ENCODE data around the gene MPO.

MPO gene

GRCh38 chr17:58262149-58262548 lies 18.6 kb downstream of the MPO start:
- FAIRE-seq: no peak

GRCh38 chr17:58254803-58255202 lies 25.9 kb downstream of the MPO start:
- no peak for FAIRE-seq

- FAIRE-seq: no peak
These were observed 27.7 kb downstream of the MPO start for GRCh38 chr17:58253082-58253481.

- no peak for FAIRE-seq
These were observed 28.6 kb downstream of the MPO start for GRCh38 chr17:58252141-58252540.

- no peak for FAIRE-seq
These were observed 30.3 kb downstream of the MPO start for GRCh38 chr17:58250344-58251011.

GRCh38 chr17:58249270-58250133 lies 31.2 kb downstream of the MPO start:
- no peak for FAIRE-seq

- FAIRE-seq: no peak
These were observed 31.8 kb downstream of the MPO start for GRCh38 chr17:58248955-58249269.

GRCh38 chr17:58247511-58248363 lies 33.0 kb downstream of the MPO start:
- no peak for FAIRE-seq

GRCh38 chr17:58246781-58247180 lies 34.0 kb downstream of the MPO start:
- no peak for FAIRE-seq

- no peak for FAIRE-seq
These were observed 34.5 kb downstream of the MPO start for GRCh38 chr17:58246104-58246740.

GRCh38 chr17:58245428-58246103 lies 35.2 kb downstream of the MPO start:
- FAIRE-seq: no peak

- no peak for FAIRE-seq
These were observed 35.8 kb downstream of the MPO start for GRCh38 chr17:58244963-58245362.

GRCh38 chr17:58242171-58242784 lies 38.5 kb downstream of the MPO start:
- no peak for FAIRE-seq

- no peak for FAIRE-seq
These were observed 40.7 kb downstream of the MPO start for GRCh38 chr17:58239987-58240386.

- FAIRE-seq: no peak
These were observed 42.5 kb downstream of the MPO start, which contains the start of gene LPO for GRCh38 chr17:58238147-58238634. Gene LPO, plus strand, starts transcription at chr17:58238584. Its CDS starts 4,396 bp downstream, at chr17:58242980.

GRCh38 chr17:58236394-58236793 lies 44.3 kb downstream of the MPO start:
- no peak for FAIRE-seq

- FAIRE-seq: no peak
These were observed 44.9 kb downstream of the MPO start for GRCh38 chr17:58235821-58236220.

- no peak for FAIRE-seq
These were observed 46.2 kb downstream of the MPO start for GRCh38 chr17:58234512-58234911.

- FAIRE-seq: no peak
These were observed 47.2 kb downstream of the MPO start for GRCh38 chr17:58233543-58233942.

- FAIRE-seq: no peak
These were observed 48.0 kb downstream of the MPO start for GRCh38 chr17:58232707-58233156.

GRCh38 chr17:58231641-58232040 lies 49.1 kb downstream of the MPO start:
- no peak for FAIRE-seq

- no peak for FAIRE-seq
These were observed 50.9 kb downstream of the MPO start for GRCh38 chr17:58229881-58230280.

Measured in islet of Langerhans (tissue), 1 donor.